Natural killer cell (primary cell): ENCODE measurements around the gene OSBP2. TPM values are rescaled to one million over a fixed set of nuclear protein-coding genes. Genes with fewer than 3 reads are reported as not detected.

Source experiments
- ATAC-seq, 3 donors: fragments of 150-1000 bp in 2 of 3; fragments of 200-7000 bp in 1 of 3; cut with Tn5 transposase; 1 replicate in 1 of 3; 2 replicates in 2 of 3; pipeline ENCODE4 v1.10.0; 2021; ENCODE audit warnings: mild to moderate bottlenecking in 2 of 3, moderate library complexity in 2 of 3
- DNase-seq, 2 donors: peaks; one replicate each; pipeline versions ENCODE4 v3.0.0 to v3.0.0-alpha.2; 2013 to 2021; ENCODE audit warnings: mixed read lengths in 1 of 2
- H3K27ac ChIP-seq: one replicate; pipeline ENCODE4 v1.5.1; 2013; ENCODE audit warnings: mild to moderate bottlenecking, low read length
- H3K27me3 ChIP-seq: one replicate; pipeline ENCODE4 v1.6.1; 2013; ENCODE audit warnings: low read length; ENCODE audit not compliant: control insufficient read depth, insufficient read depth
- H3K36me3 ChIP-seq: one replicate; pipeline ENCODE4 v1.6.1; 2013; ENCODE audit warnings: low read length; ENCODE audit not compliant: control insufficient read depth, insufficient read depth
- H3K4me1 ChIP-seq: one replicate; pipeline ENCODE4 v1.6.1; 2013; ENCODE audit warnings: low read length; ENCODE audit not compliant: control insufficient read depth, insufficient read depth
- H3K4me3 ChIP-seq: one replicate; pipeline ENCODE4 v1.5.1; 2013; ENCODE audit warnings: low read length
- H3K9me3 ChIP-seq: one replicate; pipeline ENCODE4 v1.6.1; 2013; ENCODE audit warnings: low read length; ENCODE audit not compliant: control insufficient read depth, insufficient read depth
- H3K27ac Mint-ChIP-seq, 2 donors: one replicate each; pipeline ENCODE4 v1.8.0; 2022; ENCODE audit warnings: mild to moderate bottlenecking in 2 of 2, mixed read lengths in 2 of 2, moderate library complexity in 1 of 2
- H3K27me3 Mint-ChIP-seq, 2 donors: one replicate each; pipeline ENCODE4 v1.8.0; 2022; ENCODE audit warnings: low read depth in 2 of 2, mixed read lengths in 2 of 2
- H3K36me3 Mint-ChIP-seq: one replicate; pipeline ENCODE4 v1.8.0; 2022; ENCODE audit warnings: mixed read lengths
- H3K4me1 Mint-ChIP-seq, 2 donors: one replicate each; pipeline ENCODE4 v1.8.0; 2022; ENCODE audit warnings: mixed read lengths in 2 of 2
- H3K4me3 Mint-ChIP-seq: one replicate; pipeline ENCODE4 v1.8.0; 2022; ENCODE audit warnings: mild to moderate bottlenecking, moderate library complexity, mixed read lengths
- H3K9me3 Mint-ChIP-seq, 2 donors: one replicate each; pipeline ENCODE4 v1.8.0; 2022; ENCODE audit warnings: mixed read lengths in 2 of 2
- WGBS: methylation state at CpG from one replicate; pipeline ENCODE4 v1.1.7; 2013; ENCODE audit warnings: missing lambda C conversion rate; ENCODE audit not compliant: insufficient coverage; 5-methylcytosine and 5-hydroxymethylcytosine counted together
- intact Hi-C: fragments of 100-400 bp; cut with micrococcal nuclease; formaldehyde crosslinking; loops from one replicate; pipeline ENCODE4 v1.14.2; 2022
- total RNA-seq, 4 donors: library from RNA; stranded (reverse); fragments of 120-200 nt in 1 of 4; gene quantifications; one replicate each; pipeline versions ENCODE4 v1.2.3 to v1.2.4, GENCODE V29; 2013 to 2022
- TF ChIP-seq, protein P1 (sequence below): fragments of 200-600 bp; IDR thresholded peaks from one replicate; pipeline ENCODE4 v1.8.0; 2022; ENCODE audit warnings: antibody characterized with exemption

Gene OSBP2
- total RNA-seq, 3 donors from 2014 or later (not counting 1 experiment from before 2014, with no cell fraction given), result 0.65 to 1.2 (median 0.79) TPM

DNA sequence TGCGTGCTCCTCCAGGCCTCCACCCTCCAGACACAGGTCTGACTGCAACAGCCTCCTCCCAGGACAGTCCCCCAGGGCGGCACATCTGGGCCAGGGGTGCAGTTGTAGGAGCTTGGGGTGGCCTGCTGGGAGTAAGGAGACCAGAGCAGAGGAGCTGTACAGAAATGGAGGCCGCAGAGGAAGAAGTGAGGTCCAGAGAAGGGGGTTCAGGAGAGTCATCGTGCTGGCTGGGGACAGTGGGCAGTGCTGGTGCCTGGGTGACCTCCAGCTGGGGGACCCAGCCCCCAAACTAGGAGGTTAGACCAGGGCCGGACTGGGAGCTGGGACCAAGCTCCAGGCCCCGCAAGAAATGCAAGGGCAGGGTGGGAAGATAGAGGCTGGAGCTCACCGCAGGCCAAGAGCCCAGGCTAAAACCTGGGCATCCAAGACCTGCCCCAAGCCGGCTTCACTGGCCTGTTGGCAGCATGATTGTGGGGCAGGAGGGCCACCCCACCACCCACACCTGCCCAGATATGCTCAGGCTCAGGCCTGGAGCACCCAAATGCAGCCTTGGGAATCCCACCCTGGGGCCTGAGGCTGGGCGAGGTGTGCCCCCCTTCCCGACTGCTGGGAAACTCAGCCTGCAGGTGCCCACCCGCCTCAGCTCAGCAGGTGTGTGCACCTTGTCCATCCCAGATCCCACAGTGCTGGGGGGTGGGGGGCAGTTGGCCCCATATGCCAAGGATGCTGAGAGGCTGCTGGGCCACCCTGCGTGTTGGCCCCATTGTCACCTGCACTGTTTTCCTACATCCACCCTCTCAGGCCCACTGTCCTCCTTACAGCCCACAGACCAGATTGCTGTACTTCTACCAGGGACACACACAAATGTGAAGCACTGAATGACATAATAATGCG lies 177.0 kb downstream of the OSBP2 start:
- 86% methylated on average over 12 of the region's 13 CpGs for WGBS

DNA sequence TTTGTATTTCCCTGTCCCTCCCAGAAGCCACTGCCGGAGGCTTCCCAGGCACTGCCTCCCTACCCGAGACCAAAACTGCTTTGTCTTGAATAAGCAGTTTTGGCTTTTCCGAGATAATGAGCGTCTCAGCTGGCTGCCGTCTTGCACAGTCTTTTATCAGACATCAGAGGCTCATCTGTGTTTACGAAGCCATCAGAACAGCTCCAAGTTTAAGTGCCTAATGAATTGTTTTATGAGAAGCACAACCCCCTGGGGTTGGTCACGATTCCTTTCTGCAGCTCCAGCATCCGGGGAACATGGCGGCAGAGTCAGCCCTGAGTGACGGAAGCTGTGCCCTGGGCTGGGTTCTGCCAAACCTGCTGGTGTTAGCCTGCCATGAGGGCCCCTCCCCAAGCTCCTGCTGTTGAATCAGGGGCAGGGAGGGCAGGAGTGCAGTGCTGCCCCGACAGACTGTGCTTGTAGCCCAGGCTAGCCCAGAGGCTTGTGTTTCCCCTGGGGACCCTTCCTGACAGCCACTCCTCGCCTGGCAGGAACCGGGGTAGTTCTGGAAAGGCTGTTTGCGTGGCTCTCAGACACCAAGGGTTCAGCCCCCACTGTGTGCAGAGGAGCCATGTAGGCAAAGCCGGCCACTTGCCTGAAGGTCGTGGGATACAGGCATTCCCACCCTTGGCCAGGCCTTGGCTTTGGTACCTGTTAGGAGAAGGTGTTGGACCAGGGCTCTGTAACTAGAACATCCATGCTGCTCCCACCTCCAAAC lies 177.8 kb downstream of the OSBP2 start:
- no peaks in the 10 kb centered on the region for H3K9me3 Mint-ChIP-seq
- Histone ChIP-seq H3K27me3 (no peaks in the 10 kb centered on the region), H3K4me3 (no peak overlapping the region), H3K36me3 (no peaks in the 10 kb centered on the region), H3K9me3 (no peaks in the 10 kb centered on the region), H3K27ac (no peak overlapping the region), H3K4me1 (no peaks in the 10 kb centered on the region)
- no peaks in the 10 kb centered on the region for H3K36me3 Mint-ChIP-seq
- no peak overlapping the region for H3K4me3 Mint-ChIP-seq
- peak in 1 of 2 donors; percentile 12 for DNase-seq
- H3K27ac Mint-ChIP-seq, result no peak overlapping the region
- H3K27me3 Mint-ChIP-seq, result no peaks in the 10 kb centered on the region
- intact Hi-C loops, result no loop called here
- no peak for ATAC-seq
- peaks cover 0 to 2% of the 10 kb centered on the region in 2 donors for H3K4me1 Mint-ChIP-seq
- 91% methylated on average over 16 of the region's 16 CpGs for WGBS
- TF ChIP-seq, protein P1, sequence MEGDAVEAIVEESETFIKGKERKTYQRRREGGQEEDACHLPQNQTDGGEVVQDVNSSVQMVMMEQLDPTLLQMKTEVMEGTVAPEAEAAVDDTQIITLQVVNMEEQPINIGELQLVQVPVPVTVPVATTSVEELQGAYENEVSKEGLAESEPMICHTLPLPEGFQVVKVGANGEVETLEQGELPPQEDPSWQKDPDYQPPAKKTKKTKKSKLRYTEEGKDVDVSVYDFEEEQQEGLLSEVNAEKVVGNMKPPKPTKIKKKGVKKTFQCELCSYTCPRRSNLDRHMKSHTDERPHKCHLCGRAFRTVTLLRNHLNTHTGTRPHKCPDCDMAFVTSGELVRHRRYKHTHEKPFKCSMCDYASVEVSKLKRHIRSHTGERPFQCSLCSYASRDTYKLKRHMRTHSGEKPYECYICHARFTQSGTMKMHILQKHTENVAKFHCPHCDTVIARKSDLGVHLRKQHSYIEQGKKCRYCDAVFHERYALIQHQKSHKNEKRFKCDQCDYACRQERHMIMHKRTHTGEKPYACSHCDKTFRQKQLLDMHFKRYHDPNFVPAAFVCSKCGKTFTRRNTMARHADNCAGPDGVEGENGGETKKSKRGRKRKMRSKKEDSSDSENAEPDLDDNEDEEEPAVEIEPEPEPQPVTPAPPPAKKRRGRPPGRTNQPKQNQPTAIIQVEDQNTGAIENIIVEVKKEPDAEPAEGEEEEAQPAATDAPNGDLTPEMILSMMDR, result no peak

More for the DNA sequence above, 177.0 kb downstream of the OSBP2 start:
- H3K4me3 ChIP-seq, result no peak overlapping the region
- Mint-ChIP-seq H3K4me1 (peaks cover 0 to 8% of the 10 kb centered on the region in 2 donors), H3K9me3 (no peaks in the 10 kb centered on the region), H3K36me3 (no peaks in the 10 kb centered on the region), H3K4me3 (no peak overlapping the region), H3K27me3 (no peaks in the 10 kb centered on the region), H3K27ac (no peak overlapping the region)
- ATAC-seq (no peak), DNase-seq (no peak)
- intact Hi-C loops, result no loop called here
- no peak overlapping the region for H3K27ac ChIP-seq
- no peaks in the 10 kb centered on the region for H3K36me3 ChIP-seq
- TF ChIP-seq, protein P1, result no peak
- H3K9me3 ChIP-seq, result no peaks in the 10 kb centered on the region
- no peaks in the 10 kb centered on the region for H3K27me3 ChIP-seq
- H3K4me1 ChIP-seq, result no peaks in the 10 kb centered on the region

DNA sequence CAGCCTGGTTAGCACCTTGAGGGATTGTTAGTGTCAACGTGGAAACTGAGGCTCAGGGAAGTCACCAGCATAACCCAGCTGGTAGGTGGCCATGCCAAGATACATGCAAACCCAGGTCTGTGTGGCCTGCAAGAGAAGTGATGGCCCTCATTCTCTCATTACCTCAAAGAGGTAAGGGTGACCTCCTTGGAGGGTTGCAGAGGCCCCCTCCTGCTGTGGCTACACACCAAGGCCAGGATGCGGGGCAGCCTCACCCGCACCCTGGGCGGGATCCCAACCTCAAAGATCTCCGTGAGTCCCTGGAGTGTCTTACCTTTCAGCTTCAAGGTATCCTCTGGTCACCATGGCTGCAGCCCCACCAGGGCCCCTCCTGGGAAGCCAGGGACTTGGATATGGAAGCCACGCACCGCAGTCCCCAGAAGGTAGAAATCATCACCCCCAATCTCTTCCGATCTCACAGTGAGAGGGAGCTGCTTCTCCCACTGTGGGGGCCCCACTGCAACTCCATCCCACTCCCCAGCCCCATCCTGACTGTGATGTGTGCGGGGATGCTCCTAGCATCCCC lies 178.5 kb downstream of the OSBP2 start:
- H3K4me1 Mint-ChIP-seq, result no peaks in the 10 kb centered on the region
- ATAC-seq, result no peak
- Histone ChIP-seq H3K4me1 (no peaks in the 10 kb centered on the region), H3K27ac (no peak overlapping the region), H3K36me3 (no peaks in the 10 kb centered on the region), H3K9me3 (no peaks in the 10 kb centered on the region), H3K27me3 (no peaks in the 10 kb centered on the region), H3K4me3 (no peak overlapping the region)
- WGBS, result 87% methylated on average over 9 of the region's 9 CpGs
- DNase-seq, result peak in 1 of 2 donors; percentile 7
- TF ChIP-seq, protein P1, result no peak
- H3K36me3 Mint-ChIP-seq, result no peaks in the 10 kb centered on the region
- intact Hi-C loops, result no loop called here
- H3K9me3 Mint-ChIP-seq, result no peaks in the 10 kb centered on the region
- no peaks in the 10 kb centered on the region for H3K27me3 Mint-ChIP-seq
- no peak overlapping the region for H3K4me3 Mint-ChIP-seq
- no peak overlapping the region for H3K27ac Mint-ChIP-seq
